SK-MEL-5 (cell line): Measurements from ENCODE around the gene GRIN3A. TPM values are rescaled to one million over a fixed set of nuclear protein-coding genes. Genes with fewer than 3 reads are reported as not detected.

Source experiments
- total RNA-seq: library from RNA; depleted of rRNA; stranded (reverse); fragments of >200 nt; shearing (Covaris generic); gene quantifications from 2 replicates; pipeline ENCODE4 v1.2.3, GENCODE V29; 2014; rRNA removed

The GRIN3A gene
- total RNA-seq, 1 experiment from 2014 or later: not detected

Other genes with a start within 250 kb of the GRIN3A start
- 30.9 and 31.8 TPM in 2 replicates for gene RNF20, start 204.8 kb downstream of the GRIN3A start, total RNA-seq
- gene PPP3R2, start 143.7 kb downstream of the GRIN3A start, total RNA-seq: not detected in 2 replicates